HCT116 (cell line): Measurements from ENCODE around the gene GGNBP2. TPM values are rescaled to one million over a fixed set of nuclear protein-coding genes. Genes with fewer than 3 reads are reported as not detected.

ENCODE experiments used
- ATAC-seq: fragments of 200-7000 bp; cut with Tn5 transposase; 2 replicates; pipeline ENCODE4 v1.9.1; 2020; ENCODE audit warnings: mild to moderate bottlenecking, moderate library complexity
- BruUV-seq: library from RNA; stranded (reverse); fragments of 400-500 nt; replicated peaks from 2 replicates; lab custom pipeline; 2021; lab: Mats Ljungman, UMichigan
- CTCF ChIA-PET: fragments of 300-600 bp; sonication (Branson Sonifier 250); formaldehyde crosslinking; loops from one replicate; lab custom pipeline; 2021; ENCODE audit warnings: antibody characterized with exemption; lab: Charles Lee
- POLR2A ChIA-PET: fragments of 300-600, 350-600 bp; sonication (Branson Sonifier 250); formaldehyde crosslinking; loops from one replicate; lab custom pipeline; 2021; ENCODE audit warnings: antibody characterized with exemption; lab: Charles Lee
- RAD21 ChIA-PET, 2 experiments: fragments of 300-600 bp; sonication (Branson Sonifier 250); formaldehyde crosslinking; loops; one replicate each; lab custom pipeline; 2023; ENCODE audit warnings: low total read pairs in 2 of 2; ENCODE audit not compliant: uncharacterized antibody in 2 of 2, unreplicated experiment in 2 of 2, low non-redundant PET in 1 of 2; lab: Charles Lee
- DNase-seq: peaks from one replicate; pipeline ENCODE4 v3.0.0-alpha.2; 2010; ENCODE audit warnings: low read depth, low spot score
- H2AFZ ChIP-seq: fragments of 200-600 bp; shearing (Covaris generic), sonication (generic); 2 replicates; pipeline ENCODE4 v1.6.1; 2017; ENCODE audit warnings: low read depth, mixed run types, mixed read lengths, antibody characterized with exemption, low read length; ENCODE audit not compliant: poor library complexity, severe bottlenecking
- H3K27ac ChIP-seq: 2 replicates; pipeline ENCODE4 v1.5.1; 2012; ENCODE audit warnings: low read depth, low read length
- H3K27me3 ChIP-seq: fragments of 200-600 bp; sonication (generic); 2 replicates; pipeline ENCODE4 v1.6.1; 2016; ENCODE audit warnings: mixed run types, low read length, mixed read lengths; ENCODE audit not compliant: insufficient read depth
- H3K36me3 ChIP-seq, 2 experiments: fragments of 200-500 bp in 1 of 2; fragments of 200-600 bp in 1 of 2; sonication (Bioruptor generic) in 1 of 2; sonication (generic) in 1 of 2; 2 replicates each; pipeline versions ENCODE4 v1.5.1 to v1.6.1; 2014 to 2016; ENCODE audit warnings: low read length in 2 of 2, inconsistent platforms in 1 of 2, mixed read lengths in 1 of 2, mixed run types in 1 of 2; ENCODE audit not compliant: insufficient read depth in 2 of 2, control insufficient read depth in 1 of 2
- H3K4me1 ChIP-seq, 2 experiments: fragments of 200-600 bp in 1 of 2; sonication (generic) in 1 of 2; 2 replicates each; pipeline versions ENCODE4 v1.5.1 to v1.6.1; 2012 to 2017; ENCODE audit warnings: low read length in 2 of 2, inconsistent platforms in 1 of 2, mild to moderate bottlenecking in 1 of 2, mixed read lengths in 1 of 2, mixed run types in 1 of 2, moderate library complexity in 1 of 2; ENCODE audit not compliant: insufficient read depth in 2 of 2, control insufficient read depth in 1 of 2
- H3K4me2 ChIP-seq: fragments of 200-600 bp; sonication (generic); 2 replicates; pipeline ENCODE4 v1.6.1; 2017; ENCODE audit warnings: mixed run types, low read length, mixed read lengths
- H3K4me3 ChIP-seq, 2 experiments: fragments of 200-600 bp in 1 of 2; sonication (generic) in 1 of 2; replicated peaks in 1 of 2; 2 replicates each; pipeline ENCODE4 v1.5.1; 2011 to 2016; ENCODE audit warnings: low read length in 2 of 2, control low read depth in 1 of 2, low read depth in 1 of 2, mild to moderate bottlenecking in 1 of 2, mixed read lengths in 1 of 2, mixed run types in 1 of 2
- H3K79me2 ChIP-seq: fragments of 200-600 bp; sonication (generic); 2 replicates; pipeline ENCODE4 v1.6.1; 2017; ENCODE audit warnings: mild to moderate bottlenecking, mixed run types, low read length, moderate library complexity, mixed read lengths; ENCODE audit not compliant: insufficient read depth
- H3K9ac ChIP-seq: fragments of 200-600 bp; sonication (generic); 2 replicates; pipeline ENCODE4 v1.6.1; 2016; ENCODE audit warnings: low read length, mixed read lengths
- H3K9me2 ChIP-seq: fragments of 200-600 bp; sonication (generic), shearing (Covaris generic); 2 replicates; pipeline ENCODE4 v1.6.1; 2017; ENCODE audit warnings: mixed run types, mild to moderate bottlenecking, moderate library complexity; ENCODE audit not compliant: insufficient read depth
- H3K9me3 ChIP-seq, 2 experiments: fragments of 200-500 bp in 1 of 2; fragments of 200-600 bp in 1 of 2; sonication (Bioruptor generic) in 1 of 2; sonication (generic) in 1 of 2; 2 replicates each; pipeline ENCODE4 v1.6.1; 2014 to 2017; ENCODE audit warnings: low read length in 2 of 2, mixed read lengths in 2 of 2, inconsistent platforms in 1 of 2, low read depth in 1 of 2, mild to moderate bottlenecking in 1 of 2, mixed run types in 1 of 2, moderate library complexity in 1 of 2; ENCODE audit not compliant: control insufficient read depth in 1 of 2, insufficient read depth in 1 of 2
- H4K20me1 ChIP-seq: fragments of 200-600 bp; sonication (generic), shearing (Covaris generic); 2 replicates; pipeline ENCODE4 v1.6.1; 2017; ENCODE audit warnings: mixed run types, mild to moderate bottlenecking, moderate library complexity; ENCODE audit not compliant: insufficient read depth
- EGR1 ChIP-seq: IDR thresholded peaks from 2 replicates; pipeline ENCODE4 v1.6.1; 2012; ENCODE audit warnings: low read depth
- ELF1 ChIP-seq: IDR thresholded peaks from 2 replicates; pipeline ENCODE4 v1.6.1; 2012; ENCODE audit warnings: low read depth, borderline replicate concordance
- EZH2 ChIP-seq: fragments of 200-600 bp; sonication (generic); IDR thresholded peaks from 2 replicates; pipeline ENCODE4 v1.6.1; 2017; ENCODE audit warnings: antibody characterized with exemption, mixed run types
- EZH2phosphoT487 ChIP-seq: fragments of 200-600 bp; IDR thresholded peaks from 2 replicates; pipeline ENCODE4 v1.6.1; 2018; ENCODE audit warnings: antibody characterized with exemption, borderline replicate concordance
- POLR2AphosphoS5 ChIP-seq: IDR thresholded peaks from 2 replicates; pipeline ENCODE4 v1.6.1; 2011; ENCODE audit warnings: mild to moderate bottlenecking, low read depth, low read length, moderate library complexity
- RAD21 ChIP-seq: IDR thresholded peaks from 2 replicates; pipeline ENCODE4 v1.6.1; 2012; ENCODE audit warnings: low read depth, mild to moderate bottlenecking
- SP1 ChIP-seq: IDR thresholded peaks from 2 replicates; pipeline ENCODE4 v1.6.1; 2012; ENCODE audit warnings: low read depth
- SRF ChIP-seq: IDR thresholded peaks from 2 replicates; pipeline ENCODE4 v1.6.1; 2012; ENCODE audit warnings: low read depth
- YY1 ChIP-seq: IDR thresholded peaks from 2 replicates; pipeline ENCODE4 v1.6.1; 2011; ENCODE audit warnings: low read length, low read depth, moderate library complexity, mild to moderate bottlenecking; ENCODE audit not compliant: insufficient replicate concordance; ENCODE audit errors: extremely low read depth
- ZFX ChIP-seq: fragments of 450-650 bp; IDR thresholded peaks from 2 replicates; pipeline ENCODE4 v1.6.1; 2017
- ZNF274 ChIP-seq: fragments of 200-500 bp; sonication (Bioruptor generic); IDR thresholded peaks from 2 replicates; pipeline ENCODE4 v1.6.1; 2014; ENCODE audit warnings: mild to moderate bottlenecking, low read depth, low read length, inconsistent platforms
- intact Hi-C: fragments of 100-400 bp; cut with micrococcal nuclease; formaldehyde crosslinking; loops from 2 replicates; pipeline ENCODE4 v1.10.0; 2022
- total RNA-seq: library from RNA; stranded (reverse); gene quantifications from one replicate; pipeline ENCODE4 v1.2.1, GENCODE V29; 2021; ENCODE audit not compliant: unreplicated experiment
- TF ChIP-seq, protein P1 (sequence below), 3 experiments: fragments of 200-600 bp in 1 of 3; sonication (generic) in 1 of 3; IDR thresholded peaks in 2 of 3; conservative IDR thresholded peaks in 1 of 3; 2 replicates each; pipeline ENCODE4 v1.5.1; 2012 to 2017; ENCODE audit warnings: low read depth in 2 of 3, low read length in 2 of 3, antibody characterized with exemption in 1 of 3, borderline replicate concordance in 1 of 3, control low read depth in 1 of 3, mild to moderate bottlenecking in 1 of 3, mixed read lengths in 1 of 3, mixed run types in 1 of 3, moderate library complexity in 1 of 3; ENCODE audit not compliant: insufficient read depth in 1 of 3
- TF ChIP-seq, protein P2 (sequence below): IDR thresholded peaks from 2 replicates; pipeline ENCODE4 v1.6.1; 2012; ENCODE audit warnings: low read depth
- TF ChIP-seq, protein P3 (sequence below): IDR thresholded peaks from 2 replicates; pipeline ENCODE4 v1.6.1; 2011; ENCODE audit warnings: mild to moderate bottlenecking, low read length, moderate library complexity; ENCODE audit not compliant: insufficient replicate concordance; ENCODE audit errors: extremely low read depth
- TF ChIP-seq, protein P4 (sequence below): IDR thresholded peaks from 2 replicates; pipeline ENCODE4 v1.6.1; 2012

GGNBP2 gene
- total RNA-seq, 1 experiment from 2014 or later: 58.2 TPM

DNA sequence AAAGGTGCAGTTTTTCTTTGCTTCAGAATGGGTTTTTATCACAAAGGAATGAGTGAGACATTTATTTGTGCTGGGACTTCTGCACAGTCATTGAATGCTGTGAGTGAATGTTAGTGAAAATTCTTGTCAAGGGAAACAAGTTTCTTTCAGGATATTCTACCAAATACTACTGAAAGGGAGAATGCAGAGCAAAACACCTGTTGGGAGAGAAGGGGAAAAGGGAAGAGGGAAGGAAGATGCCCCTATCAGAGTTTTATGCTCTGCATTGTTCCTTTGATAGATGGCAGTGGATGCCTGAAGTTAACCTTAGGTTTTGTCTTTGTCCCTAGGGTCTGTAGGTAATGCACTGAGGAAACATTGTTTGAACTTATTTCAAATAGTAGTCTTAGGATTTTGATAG is 3.1 kb downstream of the GGNBP2 start:
- no TSS peak for BruUV-seq
- H4K20me1 ChIP-seq: no peaks in the 10 kb centered on the region; the same call in 1 of the 2 replicates

More for the DNA sequence above, 3.1 kb downstream of the GGNBP2 start:
- H3K9me2 ChIP-seq: no peaks in the 10 kb centered on the region
- ATAC-seq (no peak), DNase-seq (no peak)
- CTCF ChIA-PET: no interaction called here
- H3K79me2 ChIP-seq: peaks cover 88% of the 10 kb centered on the region
- TF ChIP-seq SRF (no peak), ZFX (no peak), POLR2AphosphoS5 (no peak), ELF1 (no peak), EZH2 (no peak), EZH2phosphoT487 (no peak), SP1 (no peak), YY1 (no peak), EGR1 (no peak), ZNF274 (no peak), RAD21 (no peak)
- TF ChIP-seq, protein P1, sequence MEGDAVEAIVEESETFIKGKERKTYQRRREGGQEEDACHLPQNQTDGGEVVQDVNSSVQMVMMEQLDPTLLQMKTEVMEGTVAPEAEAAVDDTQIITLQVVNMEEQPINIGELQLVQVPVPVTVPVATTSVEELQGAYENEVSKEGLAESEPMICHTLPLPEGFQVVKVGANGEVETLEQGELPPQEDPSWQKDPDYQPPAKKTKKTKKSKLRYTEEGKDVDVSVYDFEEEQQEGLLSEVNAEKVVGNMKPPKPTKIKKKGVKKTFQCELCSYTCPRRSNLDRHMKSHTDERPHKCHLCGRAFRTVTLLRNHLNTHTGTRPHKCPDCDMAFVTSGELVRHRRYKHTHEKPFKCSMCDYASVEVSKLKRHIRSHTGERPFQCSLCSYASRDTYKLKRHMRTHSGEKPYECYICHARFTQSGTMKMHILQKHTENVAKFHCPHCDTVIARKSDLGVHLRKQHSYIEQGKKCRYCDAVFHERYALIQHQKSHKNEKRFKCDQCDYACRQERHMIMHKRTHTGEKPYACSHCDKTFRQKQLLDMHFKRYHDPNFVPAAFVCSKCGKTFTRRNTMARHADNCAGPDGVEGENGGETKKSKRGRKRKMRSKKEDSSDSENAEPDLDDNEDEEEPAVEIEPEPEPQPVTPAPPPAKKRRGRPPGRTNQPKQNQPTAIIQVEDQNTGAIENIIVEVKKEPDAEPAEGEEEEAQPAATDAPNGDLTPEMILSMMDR (IDR thresholded peaks at IDR 0.05 in 2 of 3, conservative IDR thresholded peaks at IDR 0.05 in 1 of 3; ENCODE audit: borderline replicate concordance in 1 of 3, insufficient read depth in 1 of 3, low read depth in 2 of 3, low read length in 2 of 3): no peak
- TF ChIP-seq, protein P2, sequence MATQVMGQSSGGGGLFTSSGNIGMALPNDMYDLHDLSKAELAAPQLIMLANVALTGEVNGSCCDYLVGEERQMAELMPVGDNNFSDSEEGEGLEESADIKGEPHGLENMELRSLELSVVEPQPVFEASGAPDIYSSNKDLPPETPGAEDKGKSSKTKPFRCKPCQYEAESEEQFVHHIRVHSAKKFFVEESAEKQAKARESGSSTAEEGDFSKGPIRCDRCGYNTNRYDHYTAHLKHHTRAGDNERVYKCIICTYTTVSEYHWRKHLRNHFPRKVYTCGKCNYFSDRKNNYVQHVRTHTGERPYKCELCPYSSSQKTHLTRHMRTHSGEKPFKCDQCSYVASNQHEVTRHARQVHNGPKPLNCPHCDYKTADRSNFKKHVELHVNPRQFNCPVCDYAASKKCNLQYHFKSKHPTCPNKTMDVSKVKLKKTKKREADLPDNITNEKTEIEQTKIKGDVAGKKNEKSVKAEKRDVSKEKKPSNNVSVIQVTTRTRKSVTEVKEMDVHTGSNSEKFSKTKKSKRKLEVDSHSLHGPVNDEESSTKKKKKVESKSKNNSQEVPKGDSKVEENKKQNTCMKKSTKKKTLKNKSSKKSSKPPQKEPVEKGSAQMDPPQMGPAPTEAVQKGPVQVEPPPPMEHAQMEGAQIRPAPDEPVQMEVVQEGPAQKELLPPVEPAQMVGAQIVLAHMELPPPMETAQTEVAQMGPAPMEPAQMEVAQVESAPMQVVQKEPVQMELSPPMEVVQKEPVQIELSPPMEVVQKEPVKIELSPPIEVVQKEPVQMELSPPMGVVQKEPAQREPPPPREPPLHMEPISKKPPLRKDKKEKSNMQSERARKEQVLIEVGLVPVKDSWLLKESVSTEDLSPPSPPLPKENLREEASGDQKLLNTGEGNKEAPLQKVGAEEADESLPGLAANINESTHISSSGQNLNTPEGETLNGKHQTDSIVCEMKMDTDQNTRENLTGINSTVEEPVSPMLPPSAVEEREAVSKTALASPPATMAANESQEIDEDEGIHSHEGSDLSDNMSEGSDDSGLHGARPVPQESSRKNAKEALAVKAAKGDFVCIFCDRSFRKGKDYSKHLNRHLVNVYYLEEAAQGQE: no peak
- TF ChIP-seq, protein P3, sequence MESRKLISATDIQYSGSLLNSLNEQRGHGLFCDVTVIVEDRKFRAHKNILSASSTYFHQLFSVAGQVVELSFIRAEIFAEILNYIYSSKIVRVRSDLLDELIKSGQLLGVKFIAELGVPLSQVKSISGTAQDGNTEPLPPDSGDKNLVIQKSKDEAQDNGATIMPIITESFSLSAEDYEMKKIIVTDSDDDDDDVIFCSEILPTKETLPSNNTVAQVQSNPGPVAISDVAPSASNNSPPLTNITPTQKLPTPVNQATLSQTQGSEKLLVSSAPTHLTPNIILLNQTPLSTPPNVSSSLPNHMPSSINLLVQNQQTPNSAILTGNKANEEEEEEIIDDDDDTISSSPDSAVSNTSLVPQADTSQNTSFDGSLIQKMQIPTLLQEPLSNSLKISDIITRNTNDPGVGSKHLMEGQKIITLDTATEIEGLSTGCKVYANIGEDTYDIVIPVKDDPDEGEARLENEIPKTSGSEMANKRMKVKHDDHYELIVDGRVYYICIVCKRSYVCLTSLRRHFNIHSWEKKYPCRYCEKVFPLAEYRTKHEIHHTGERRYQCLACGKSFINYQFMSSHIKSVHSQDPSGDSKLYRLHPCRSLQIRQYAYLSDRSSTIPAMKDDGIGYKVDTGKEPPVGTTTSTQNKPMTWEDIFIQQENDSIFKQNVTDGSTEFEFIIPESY: no peak
- TF ChIP-seq, protein P4, sequence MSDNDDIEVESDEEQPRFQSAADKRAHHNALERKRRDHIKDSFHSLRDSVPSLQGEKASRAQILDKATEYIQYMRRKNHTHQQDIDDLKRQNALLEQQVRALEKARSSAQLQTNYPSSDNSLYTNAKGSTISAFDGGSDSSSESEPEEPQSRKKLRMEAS: no peak
- no peaks in the 10 kb centered on the region for H3K27me3 ChIP-seq
- RAD21 ChIA-PET: interaction anchor here in 1 of 2 experiments (0.7 kb wide), 1 partner anchor 10 kb away, joined by 6 read pairs; no protein-coding TSS in a partner anchor
- H2AFZ ChIP-seq: no peak overlapping the region
- no peak overlapping the region for H3K27ac ChIP-seq
- H3K4me3 ChIP-seq: no peak overlapping the region
- peaks cover 0 to 6% of the 10 kb centered on the region in 2 experiments; a peak in 2 of 4 replicates for H3K36me3 ChIP-seq
- H3K4me2 ChIP-seq: no peak overlapping the region
- intact Hi-C loops: loop anchor here (5.0 kb wide), 1 partner anchor 55 kb away; the partner anchor contains the start of gene MRM1
- H3K4me1 ChIP-seq: peaks cover 11 to 24% of the 10 kb centered on the region in 2 experiments; a peak in 3 of 4 replicates
- H3K9ac ChIP-seq: no peak overlapping the region
- POLR2A ChIA-PET: no interaction called here
- no peaks in the 10 kb centered on the region for H3K9me3 ChIP-seq
